ENCODE measurements around the gene KCNJ12. TPM values are rescaled to one million over a fixed set of nuclear protein-coding genes. Genes with fewer than 3 reads are reported as not detected.

KCNJ12 gene
- total RNA-seq, 1 donor = 0.10 TPM

GRCh38 chr17:21463779-21464407 lies 87.7 kb downstream of the KCNJ12 start:
- no peaks in the 10 kb centered on the region for H3K9me3 ChIP-seq (ENCODE audit: low read depth, low read length)
- peaks cover 4% of the 10 kb centered on the region for H3K27me3 ChIP-seq (ENCODE audit: insufficient read depth, low read length)
- peaks cover 14% of the 10 kb centered on the region for H3K4me1 ChIP-seq (ENCODE audit: insufficient read depth, low read length)
- no peak overlapping the region for H3K4me3 ChIP-seq (ENCODE audit: low read length)

GRCh38 chr17:21464611-21465021 lies 88.5 kb downstream of the KCNJ12 start:
- Histone ChIP-seq H3K9me3 (ENCODE audit: low read depth, low read length) (no peaks in the 10 kb centered on the region), H3K4me3 (ENCODE audit: low read length) (no peak overlapping the region), H3K27me3 (ENCODE audit: insufficient read depth, low read length) (peaks cover 4% of the 10 kb centered on the region), H3K4me1 (ENCODE audit: insufficient read depth, low read length) (peaks cover 14% of the 10 kb centered on the region)

- H3K4me1 ChIP-seq (ENCODE audit: insufficient read depth, low read length) = peaks cover 14% of the 10 kb centered on the region
- no peaks in the 10 kb centered on the region for H3K9me3 ChIP-seq (ENCODE audit: low read depth, low read length)
- H3K4me3 ChIP-seq (ENCODE audit: low read length) = no peak overlapping the region
- H3K27me3 ChIP-seq (ENCODE audit: insufficient read depth, low read length) = peaks cover 4% of the 10 kb centered on the region
Measured at GRCh38 chr17:21466550-21466949, 90.4 kb downstream of the KCNJ12 start.

GRCh38 chr17:21467196-21467595 lies 91.0 kb downstream of the KCNJ12 start:
- H3K27me3 ChIP-seq (ENCODE audit: insufficient read depth, low read length) = peaks cover 4% of the 10 kb centered on the region
- no peaks in the 10 kb centered on the region for H3K9me3 ChIP-seq (ENCODE audit: low read depth, low read length)
- no peak overlapping the region for H3K4me3 ChIP-seq (ENCODE audit: low read length)
- peaks cover 14% of the 10 kb centered on the region for H3K4me1 ChIP-seq (ENCODE audit: insufficient read depth, low read length)

GRCh38 chr17:21467739-21468490 lies 91.8 kb downstream of the KCNJ12 start:
- peaks cover 4% of the 10 kb centered on the region for H3K27me3 ChIP-seq (ENCODE audit: insufficient read depth, low read length)
- H3K9me3 ChIP-seq (ENCODE audit: low read depth, low read length) = no peaks in the 10 kb centered on the region
- no peak overlapping the region for H3K4me3 ChIP-seq (ENCODE audit: low read length)
- peaks cover 12% of the 10 kb centered on the region for H3K4me1 ChIP-seq (ENCODE audit: insufficient read depth, low read length)

Other genes starting within 250 kb of the KCNJ12 start
- gene DHRS7B, start 249.4 kb upstream of the KCNJ12 start, total RNA-seq = 5.8 TPM
- 15.8 TPM for gene TMEM11, start 162.2 kb upstream of the KCNJ12 start, total RNA-seq
- gene NATD1, start 122.9 kb upstream of the KCNJ12 start, total RNA-seq = 3.3 TPM
- 57.4 TPM for gene MAP2K3, start 91.6 kb upstream of the KCNJ12 start, total RNA-seq

Measured in mononuclear cell (primary cell).